Measurements from ENCODE around the gene NUDCD3.

DNA sequence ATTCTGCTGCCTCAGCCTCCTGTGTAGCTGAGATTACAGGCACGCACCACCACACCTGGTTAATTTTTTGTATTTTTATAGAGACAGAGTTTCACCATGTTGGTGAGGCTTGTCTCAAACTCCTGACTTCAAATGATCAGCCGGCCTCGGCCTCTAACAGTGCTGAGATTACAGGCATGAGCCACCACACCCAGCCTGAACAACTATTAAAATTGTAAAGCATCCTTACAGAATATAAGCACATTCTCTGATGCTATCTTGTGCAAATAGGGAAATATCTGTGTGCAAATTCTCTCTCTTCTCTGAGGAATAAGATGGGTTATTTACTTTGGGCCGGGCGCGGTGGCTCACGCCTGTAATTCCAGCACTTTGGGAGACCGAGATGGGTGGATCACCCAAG lies 12.5 kb downstream of the NUDCD3 start:
- TF ChIP-seq, protein P1, sequence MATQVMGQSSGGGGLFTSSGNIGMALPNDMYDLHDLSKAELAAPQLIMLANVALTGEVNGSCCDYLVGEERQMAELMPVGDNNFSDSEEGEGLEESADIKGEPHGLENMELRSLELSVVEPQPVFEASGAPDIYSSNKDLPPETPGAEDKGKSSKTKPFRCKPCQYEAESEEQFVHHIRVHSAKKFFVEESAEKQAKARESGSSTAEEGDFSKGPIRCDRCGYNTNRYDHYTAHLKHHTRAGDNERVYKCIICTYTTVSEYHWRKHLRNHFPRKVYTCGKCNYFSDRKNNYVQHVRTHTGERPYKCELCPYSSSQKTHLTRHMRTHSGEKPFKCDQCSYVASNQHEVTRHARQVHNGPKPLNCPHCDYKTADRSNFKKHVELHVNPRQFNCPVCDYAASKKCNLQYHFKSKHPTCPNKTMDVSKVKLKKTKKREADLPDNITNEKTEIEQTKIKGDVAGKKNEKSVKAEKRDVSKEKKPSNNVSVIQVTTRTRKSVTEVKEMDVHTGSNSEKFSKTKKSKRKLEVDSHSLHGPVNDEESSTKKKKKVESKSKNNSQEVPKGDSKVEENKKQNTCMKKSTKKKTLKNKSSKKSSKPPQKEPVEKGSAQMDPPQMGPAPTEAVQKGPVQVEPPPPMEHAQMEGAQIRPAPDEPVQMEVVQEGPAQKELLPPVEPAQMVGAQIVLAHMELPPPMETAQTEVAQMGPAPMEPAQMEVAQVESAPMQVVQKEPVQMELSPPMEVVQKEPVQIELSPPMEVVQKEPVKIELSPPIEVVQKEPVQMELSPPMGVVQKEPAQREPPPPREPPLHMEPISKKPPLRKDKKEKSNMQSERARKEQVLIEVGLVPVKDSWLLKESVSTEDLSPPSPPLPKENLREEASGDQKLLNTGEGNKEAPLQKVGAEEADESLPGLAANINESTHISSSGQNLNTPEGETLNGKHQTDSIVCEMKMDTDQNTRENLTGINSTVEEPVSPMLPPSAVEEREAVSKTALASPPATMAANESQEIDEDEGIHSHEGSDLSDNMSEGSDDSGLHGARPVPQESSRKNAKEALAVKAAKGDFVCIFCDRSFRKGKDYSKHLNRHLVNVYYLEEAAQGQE (IDR thresholded peaks at IDR 0.05; ENCODE audit: insufficient read depth in 1 of 2, low read depth in 2 of 2, low read length in 1 of 2) = no peak
- TF ChIP-seq, protein P2, sequence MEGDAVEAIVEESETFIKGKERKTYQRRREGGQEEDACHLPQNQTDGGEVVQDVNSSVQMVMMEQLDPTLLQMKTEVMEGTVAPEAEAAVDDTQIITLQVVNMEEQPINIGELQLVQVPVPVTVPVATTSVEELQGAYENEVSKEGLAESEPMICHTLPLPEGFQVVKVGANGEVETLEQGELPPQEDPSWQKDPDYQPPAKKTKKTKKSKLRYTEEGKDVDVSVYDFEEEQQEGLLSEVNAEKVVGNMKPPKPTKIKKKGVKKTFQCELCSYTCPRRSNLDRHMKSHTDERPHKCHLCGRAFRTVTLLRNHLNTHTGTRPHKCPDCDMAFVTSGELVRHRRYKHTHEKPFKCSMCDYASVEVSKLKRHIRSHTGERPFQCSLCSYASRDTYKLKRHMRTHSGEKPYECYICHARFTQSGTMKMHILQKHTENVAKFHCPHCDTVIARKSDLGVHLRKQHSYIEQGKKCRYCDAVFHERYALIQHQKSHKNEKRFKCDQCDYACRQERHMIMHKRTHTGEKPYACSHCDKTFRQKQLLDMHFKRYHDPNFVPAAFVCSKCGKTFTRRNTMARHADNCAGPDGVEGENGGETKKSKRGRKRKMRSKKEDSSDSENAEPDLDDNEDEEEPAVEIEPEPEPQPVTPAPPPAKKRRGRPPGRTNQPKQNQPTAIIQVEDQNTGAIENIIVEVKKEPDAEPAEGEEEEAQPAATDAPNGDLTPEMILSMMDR (IDR thresholded peaks at IDR 0.05) = no peak
